HCT116 (cell line): ENCODE measurements around the gene PAPPA2. TPM values are rescaled to one million over a fixed set of nuclear protein-coding genes. Genes with fewer than 3 reads are reported as not detected.

Experiments
- ATAC-seq: fragments of 200-7000 bp; cut with Tn5 transposase; 2 replicates; pipeline ENCODE4 v1.9.1; 2020; ENCODE audit warnings: mild to moderate bottlenecking, moderate library complexity
- BruUV-seq: library from RNA; stranded (reverse); fragments of 400-500 nt; replicated peaks from 2 replicates; lab custom pipeline; 2021; lab: Mats Ljungman, UMichigan
- CTCF ChIA-PET: fragments of 300-600 bp; sonication (Branson Sonifier 250); formaldehyde crosslinking; loops from one replicate; lab custom pipeline; 2021; ENCODE audit warnings: antibody characterized with exemption; lab: Charles Lee
- POLR2A ChIA-PET: fragments of 300-600, 350-600 bp; sonication (Branson Sonifier 250); formaldehyde crosslinking; loops from one replicate; lab custom pipeline; 2021; ENCODE audit warnings: antibody characterized with exemption; lab: Charles Lee
- RAD21 ChIA-PET, 2 experiments: fragments of 300-600 bp; sonication (Branson Sonifier 250); formaldehyde crosslinking; loops; one replicate each; lab custom pipeline; 2023; ENCODE audit warnings: low total read pairs in 2 of 2; ENCODE audit not compliant: uncharacterized antibody in 2 of 2, unreplicated experiment in 2 of 2, low non-redundant PET in 1 of 2; lab: Charles Lee
- DNase-seq: peaks from one replicate; pipeline ENCODE4 v3.0.0-alpha.2; 2010; ENCODE audit warnings: low read depth, low spot score
- H2AFZ ChIP-seq: fragments of 200-600 bp; shearing (Covaris generic), sonication (generic); 2 replicates; pipeline ENCODE4 v1.6.1; 2017; ENCODE audit warnings: low read depth, mixed run types, mixed read lengths, antibody characterized with exemption, low read length; ENCODE audit not compliant: poor library complexity, severe bottlenecking
- H3K27ac ChIP-seq: 2 replicates; pipeline ENCODE4 v1.5.1; 2012; ENCODE audit warnings: low read depth, low read length
- H3K27me3 ChIP-seq: fragments of 200-600 bp; sonication (generic); 2 replicates; pipeline ENCODE4 v1.6.1; 2016; ENCODE audit warnings: mixed run types, low read length, mixed read lengths; ENCODE audit not compliant: insufficient read depth
- H3K36me3 ChIP-seq, 2 experiments: fragments of 200-500 bp in 1 of 2; fragments of 200-600 bp in 1 of 2; sonication (Bioruptor generic) in 1 of 2; sonication (generic) in 1 of 2; 2 replicates each; pipeline versions ENCODE4 v1.5.1 to v1.6.1; 2014 to 2016; ENCODE audit warnings: low read length in 2 of 2, inconsistent platforms in 1 of 2, mixed read lengths in 1 of 2, mixed run types in 1 of 2; ENCODE audit not compliant: insufficient read depth in 2 of 2, control insufficient read depth in 1 of 2
- H3K4me1 ChIP-seq, 2 experiments: fragments of 200-600 bp in 1 of 2; sonication (generic) in 1 of 2; 2 replicates each; pipeline versions ENCODE4 v1.5.1 to v1.6.1; 2012 to 2017; ENCODE audit warnings: low read length in 2 of 2, inconsistent platforms in 1 of 2, mild to moderate bottlenecking in 1 of 2, mixed read lengths in 1 of 2, mixed run types in 1 of 2, moderate library complexity in 1 of 2; ENCODE audit not compliant: insufficient read depth in 2 of 2, control insufficient read depth in 1 of 2
- H3K4me2 ChIP-seq: fragments of 200-600 bp; sonication (generic); 2 replicates; pipeline ENCODE4 v1.6.1; 2017; ENCODE audit warnings: mixed run types, low read length, mixed read lengths
- H3K4me3 ChIP-seq, 2 experiments: fragments of 200-600 bp in 1 of 2; sonication (generic) in 1 of 2; replicated peaks in 1 of 2; 2 replicates each; pipeline ENCODE4 v1.5.1; 2011 to 2016; ENCODE audit warnings: low read length in 2 of 2, control low read depth in 1 of 2, low read depth in 1 of 2, mild to moderate bottlenecking in 1 of 2, mixed read lengths in 1 of 2, mixed run types in 1 of 2
- H3K79me2 ChIP-seq: fragments of 200-600 bp; sonication (generic); 2 replicates; pipeline ENCODE4 v1.6.1; 2017; ENCODE audit warnings: mild to moderate bottlenecking, mixed run types, low read length, moderate library complexity, mixed read lengths; ENCODE audit not compliant: insufficient read depth
- H3K9ac ChIP-seq: fragments of 200-600 bp; sonication (generic); 2 replicates; pipeline ENCODE4 v1.6.1; 2016; ENCODE audit warnings: low read length, mixed read lengths
- H3K9me2 ChIP-seq: fragments of 200-600 bp; sonication (generic), shearing (Covaris generic); 2 replicates; pipeline ENCODE4 v1.6.1; 2017; ENCODE audit warnings: mixed run types, mild to moderate bottlenecking, moderate library complexity; ENCODE audit not compliant: insufficient read depth
- H3K9me3 ChIP-seq, 2 experiments: fragments of 200-500 bp in 1 of 2; fragments of 200-600 bp in 1 of 2; sonication (Bioruptor generic) in 1 of 2; sonication (generic) in 1 of 2; 2 replicates each; pipeline ENCODE4 v1.6.1; 2014 to 2017; ENCODE audit warnings: low read length in 2 of 2, mixed read lengths in 2 of 2, inconsistent platforms in 1 of 2, low read depth in 1 of 2, mild to moderate bottlenecking in 1 of 2, mixed run types in 1 of 2, moderate library complexity in 1 of 2; ENCODE audit not compliant: control insufficient read depth in 1 of 2, insufficient read depth in 1 of 2
- H4K20me1 ChIP-seq: fragments of 200-600 bp; sonication (generic), shearing (Covaris generic); 2 replicates; pipeline ENCODE4 v1.6.1; 2017; ENCODE audit warnings: mixed run types, mild to moderate bottlenecking, moderate library complexity; ENCODE audit not compliant: insufficient read depth
- ATF3 ChIP-seq: IDR thresholded peaks from 2 replicates; pipeline ENCODE4 v1.6.1; 2012
- CBX3 ChIP-seq: IDR thresholded peaks from 2 replicates; pipeline ENCODE4 v1.6.1; 2012; ENCODE audit warnings: low read depth
- CEBPB ChIP-seq: IDR thresholded peaks from 2 replicates; pipeline ENCODE4 v1.6.1; 2012; ENCODE audit warnings: low read depth
- CTCF ChIP-seq, 3 experiments: fragments of 200-600 bp in 1 of 3; sonication (generic) in 1 of 3; IDR thresholded peaks in 2 of 3; conservative IDR thresholded peaks in 1 of 3; 2 replicates each; pipeline ENCODE4 v1.5.1; 2012 to 2017; ENCODE audit warnings: low read depth in 2 of 3, low read length in 2 of 3, antibody characterized with exemption in 1 of 3, borderline replicate concordance in 1 of 3, control low read depth in 1 of 3, mild to moderate bottlenecking in 1 of 3, mixed read lengths in 1 of 3, mixed run types in 1 of 3, moderate library complexity in 1 of 3; ENCODE audit not compliant: insufficient read depth in 1 of 3
- ELF1 ChIP-seq: IDR thresholded peaks from 2 replicates; pipeline ENCODE4 v1.6.1; 2012; ENCODE audit warnings: low read depth, borderline replicate concordance
- EZH2 ChIP-seq: fragments of 200-600 bp; sonication (generic); IDR thresholded peaks from 2 replicates; pipeline ENCODE4 v1.6.1; 2017; ENCODE audit warnings: antibody characterized with exemption, mixed run types
- EZH2phosphoT487 ChIP-seq: fragments of 200-600 bp; IDR thresholded peaks from 2 replicates; pipeline ENCODE4 v1.6.1; 2018; ENCODE audit warnings: antibody characterized with exemption, borderline replicate concordance
- FOSL1 ChIP-seq: IDR thresholded peaks from 2 replicates; pipeline ENCODE4 v1.6.1; 2012; ENCODE audit warnings: low read depth
- JUND ChIP-seq: IDR thresholded peaks from 2 replicates; pipeline ENCODE4 v1.6.1; 2012
- MAX ChIP-seq: IDR thresholded peaks from 2 replicates; pipeline ENCODE4 v1.6.1; 2012
- SP1 ChIP-seq: IDR thresholded peaks from 2 replicates; pipeline ENCODE4 v1.6.1; 2012; ENCODE audit warnings: low read depth
- SRF ChIP-seq: IDR thresholded peaks from 2 replicates; pipeline ENCODE4 v1.6.1; 2012; ENCODE audit warnings: low read depth
- YY1 ChIP-seq: IDR thresholded peaks from 2 replicates; pipeline ENCODE4 v1.6.1; 2011; ENCODE audit warnings: low read length, low read depth, moderate library complexity, mild to moderate bottlenecking; ENCODE audit not compliant: insufficient replicate concordance; ENCODE audit errors: extremely low read depth
- ZBTB33 ChIP-seq: IDR thresholded peaks from 2 replicates; pipeline ENCODE4 v1.6.1; 2011; ENCODE audit warnings: mild to moderate bottlenecking, low read length, moderate library complexity; ENCODE audit not compliant: insufficient replicate concordance; ENCODE audit errors: extremely low read depth
- ZFX ChIP-seq: fragments of 450-650 bp; IDR thresholded peaks from 2 replicates; pipeline ENCODE4 v1.6.1; 2017
- ZNF274 ChIP-seq: fragments of 200-500 bp; sonication (Bioruptor generic); IDR thresholded peaks from 2 replicates; pipeline ENCODE4 v1.6.1; 2014; ENCODE audit warnings: mild to moderate bottlenecking, low read depth, low read length, inconsistent platforms
- intact Hi-C: fragments of 100-400 bp; cut with micrococcal nuclease; formaldehyde crosslinking; loops from 2 replicates; pipeline ENCODE4 v1.10.0; 2022
- total RNA-seq: library from RNA; stranded (reverse); gene quantifications from one replicate; pipeline ENCODE4 v1.2.1, GENCODE V29; 2021; ENCODE audit not compliant: unreplicated experiment

Gene PAPPA2
- total RNA-seq, 1 experiment from 2014 or later: not detected

- TF ChIP-seq CBX3: no peak
- no peak for TF ChIP-seq FOSL1
- no peak for TF ChIP-seq SP1
- TF ChIP-seq ELF1: no peak
These were observed 256.5 kb downstream of the PAPPA2 start (continued) for GRCh38 chr1:176719447-176719846.

- intact Hi-C loops: no loop called here
- Histone ChIP-seq H3K36me3 (no peaks in the 10 kb centered on the region), H3K9me3 (no peaks in the 10 kb centered on the region), H4K20me1 (no peaks in the 10 kb centered on the region), H2AFZ (no peak overlapping the region), H3K4me3 (no peak overlapping the region), H3K27ac (no peak overlapping the region), H3K4me1 (no peaks in the 10 kb centered on the region), H3K4me2 (no peak overlapping the region), H3K27me3 (no peaks in the 10 kb centered on the region), H3K9me2 (no peaks in the 10 kb centered on the region), H3K9ac (no peak overlapping the region), H3K79me2 (no peaks in the 10 kb centered on the region)
- no peak for DNase-seq
- RAD21 ChIA-PET: no interaction called here
- BruUV-seq: no TSS peak
- CTCF ChIA-PET: no interaction called here
- no peak for ATAC-seq
- POLR2A ChIA-PET: no interaction called here
- TF ChIP-seq YY1: no peak
- TF ChIP-seq ZFX: no peak
- TF ChIP-seq CTCF (IDR thresholded peaks at IDR 0.05 in 2 of 3, conservative IDR thresholded peaks at IDR 0.05 in 1 of 3; ENCODE audit: borderline replicate concordance in 1 of 3, insufficient read depth in 1 of 3, low read depth in 2 of 3, low read length in 2 of 3): no peak
- TF ChIP-seq SRF: no peak
- TF ChIP-seq EZH2: no peak
- TF ChIP-seq ATF3: no peak
- no peak for TF ChIP-seq ELF1
- TF ChIP-seq CBX3: no peak
- TF ChIP-seq SP1: no peak
- TF ChIP-seq ZNF274: no peak
- TF ChIP-seq ZBTB33: no peak
- no peak for TF ChIP-seq EZH2phosphoT487
- no peak for TF ChIP-seq JUND
- TF ChIP-seq CEBPB: no peak
- no peak for TF ChIP-seq MAX
These were observed 257.9 kb downstream of the PAPPA2 start for GRCh38 chr1:176720838-176721237.
